H9 (cell line): ENCODE measurements around the gene SPDYC. TPM values are rescaled to one million over a fixed set of nuclear protein-coding genes. Genes with fewer than 3 reads are reported as not detected.
A peak's percentile ranks its signal among the peaks of the same experiment; 100 is the strongest.

Source experiments
- DNase-seq: peaks from one replicate; pipeline ENCODE4 v3.0.0-alpha.2; 2017
- H2AFZ ChIP-seq: one replicate; pipeline ENCODE4 v1.6.1; 2013; ENCODE audit warnings: mild to moderate bottlenecking, low read length, control low read depth, moderate library complexity
- H2AK5ac ChIP-seq: 2 replicates; pipeline ENCODE4 v1.6.1; 2013; ENCODE audit warnings: low read length, control low read depth, mixed read lengths; ENCODE audit not compliant: insufficient read length
- H2BK120ac ChIP-seq: one replicate; pipeline ENCODE4 v1.6.1; 2013; ENCODE audit warnings: low read depth, mild to moderate bottlenecking, low read length, control low read depth, inconsistent platforms; ENCODE audit not compliant: poor library complexity, severe bottlenecking
- H2BK12ac ChIP-seq: 2 replicates; pipeline ENCODE4 v1.6.1; 2013; ENCODE audit warnings: low read length, control low read depth, mixed read lengths, low read depth; ENCODE audit not compliant: insufficient read length
- H2BK15ac ChIP-seq: 2 replicates; pipeline ENCODE4 v1.6.1; 2013; ENCODE audit warnings: low read depth, low read length, control low read depth
- H2BK20ac ChIP-seq: one replicate; pipeline ENCODE4 v1.6.1; 2013; ENCODE audit warnings: low read depth, mild to moderate bottlenecking, low read length, control low read depth, inconsistent platforms; ENCODE audit not compliant: poor library complexity, severe bottlenecking
- H2BK5ac ChIP-seq: 2 replicates; pipeline ENCODE4 v1.6.1; 2013; ENCODE audit warnings: low read length, control low read depth, mixed read lengths; ENCODE audit not compliant: insufficient read length
- H3K14ac ChIP-seq: 2 replicates; pipeline ENCODE4 v1.6.1; 2013; ENCODE audit warnings: low read length, control low read depth; ENCODE audit not compliant: insufficient read depth
- H3K18ac ChIP-seq: 2 replicates; pipeline ENCODE4 v1.6.1; 2013; ENCODE audit warnings: low read depth, mild to moderate bottlenecking, mixed read lengths, low read length, control low read depth; ENCODE audit not compliant: insufficient read length
- H3K23ac ChIP-seq: 2 replicates; pipeline ENCODE4 v1.6.1; 2013; ENCODE audit warnings: low read length, control low read depth, mixed read lengths, low read depth; ENCODE audit not compliant: insufficient read length
- H3K23me2 ChIP-seq: 2 replicates; pipeline ENCODE4 v1.6.1; 2013; ENCODE audit warnings: low read depth, mild to moderate bottlenecking, mixed read lengths, low read length, control low read depth; ENCODE audit not compliant: insufficient read length, poor library complexity, severe bottlenecking
- H3K27ac ChIP-seq: 2 replicates; pipeline ENCODE4 v1.5.1; 2013; ENCODE audit warnings: low read length, control low read depth, mixed read lengths, low read depth; ENCODE audit not compliant: insufficient read length
- H3K27me3 ChIP-seq: 2 replicates; pipeline ENCODE4 v1.6.1; 2013; ENCODE audit warnings: low read length, control low read depth, inconsistent platforms; ENCODE audit not compliant: insufficient read depth
- H3K4ac ChIP-seq: 2 replicates; pipeline ENCODE4 v1.6.1; 2013; ENCODE audit warnings: low read depth, mild to moderate bottlenecking, control low read depth, inconsistent platforms, low read length, moderate library complexity
- H3K4me1 ChIP-seq: 2 replicates; pipeline ENCODE4 v1.6.1; 2013; ENCODE audit warnings: low read length, control low read depth, inconsistent platforms; ENCODE audit not compliant: insufficient read depth
- H3K4me2 ChIP-seq: 2 replicates; pipeline ENCODE4 v1.6.1; 2013; ENCODE audit warnings: low read length, control low read depth, mixed read lengths; ENCODE audit not compliant: insufficient read length, insufficient read depth
- H3K56ac ChIP-seq: 2 replicates; pipeline ENCODE4 v1.6.1; 2013; ENCODE audit warnings: low read depth, mild to moderate bottlenecking, mixed read lengths, low read length, control low read depth; ENCODE audit not compliant: insufficient read length
- H3K79me1 ChIP-seq: 2 replicates; pipeline ENCODE4 v1.6.1; 2013; ENCODE audit warnings: low read depth, mild to moderate bottlenecking, moderate library complexity, low read length, control low read depth, inconsistent platforms; ENCODE audit not compliant: insufficient read depth, poor library complexity, severe bottlenecking
- H3K79me2 ChIP-seq: 2 replicates; pipeline ENCODE4 v1.6.1; 2013; ENCODE audit warnings: low read length, control low read depth, inconsistent platforms; ENCODE audit not compliant: insufficient read depth
- H3K9ac ChIP-seq: 2 replicates; pipeline ENCODE4 v1.6.1; 2013; ENCODE audit warnings: low read length, control low read depth, mixed read lengths; ENCODE audit not compliant: insufficient read length; ENCODE audit errors: extremely low read depth
- H3K9me3 ChIP-seq: one replicate; pipeline ENCODE4 v1.6.1; 2013; ENCODE audit warnings: low read depth, low read length, inconsistent platforms; ENCODE audit not compliant: control insufficient read depth
- H3T11ph ChIP-seq: one replicate; pipeline ENCODE4 v1.6.1; 2013; ENCODE audit warnings: mild to moderate bottlenecking, low read length, control low read depth, inconsistent platforms
- H4K20me1 ChIP-seq: one replicate; pipeline ENCODE4 v1.6.1; 2013; ENCODE audit not compliant: control insufficient read depth, insufficient read length, insufficient read depth
- H4K5ac ChIP-seq: 2 replicates; pipeline ENCODE4 v1.6.1; 2013; ENCODE audit warnings: low read depth, mild to moderate bottlenecking, mixed read lengths, low read length, control low read depth; ENCODE audit not compliant: insufficient read length
- H4K8ac ChIP-seq: replicated peaks from 2 replicates; pipeline ENCODE4 v1.6.1; 2013; ENCODE audit warnings: low read length, control low read depth, mixed read lengths, low read depth; ENCODE audit not compliant: insufficient read length
- H4K91ac ChIP-seq: 2 replicates; pipeline ENCODE4 v1.6.1; 2013; ENCODE audit warnings: low read depth, mild to moderate bottlenecking, moderate library complexity, mixed read lengths, low read length, control low read depth; ENCODE audit not compliant: insufficient read length
- H3K27ac Mint-ChIP-seq, 3 experiments: 2 replicates in 2 of 3; 3 replicates in 1 of 3; pipeline ENCODE4 v1.8.0; 2020 to 2021; ENCODE audit warnings: mixed read lengths in 3 of 3, mild to moderate bottlenecking in 1 of 3, moderate library complexity in 1 of 3
- H3K27me3 Mint-ChIP-seq: 2 replicates; pipeline ENCODE4 v1.8.0; 2021; ENCODE audit warnings: low read depth, mild to moderate bottlenecking, moderate library complexity, mixed read lengths
- H3K36me3 Mint-ChIP-seq, 3 experiments: 2 replicates in 2 of 3; 3 replicates in 1 of 3; pipeline ENCODE4 v1.8.0; 2020 to 2021; ENCODE audit warnings: low read depth in 3 of 3, mixed read lengths in 3 of 3; ENCODE audit not compliant: insufficient read depth in 1 of 3
- H3K4me1 Mint-ChIP-seq, 2 experiments: 2 replicates each; pipeline ENCODE4 v1.8.0; 2020; ENCODE audit warnings: mixed read lengths in 2 of 2
- H3K4me3 Mint-ChIP-seq, 2 experiments: 2 replicates in 1 of 2; 3 replicates in 1 of 2; pipeline ENCODE4 v1.8.0; 2020 to 2021; ENCODE audit warnings: mild to moderate bottlenecking in 2 of 2, mixed read lengths in 2 of 2, moderate library complexity in 1 of 2
- H3K9me3 Mint-ChIP-seq, 2 experiments: 2 replicates in 1 of 2; 3 replicates in 1 of 2; pipeline ENCODE4 v1.8.0; 2020; ENCODE audit warnings: mild to moderate bottlenecking in 2 of 2, mixed read lengths in 2 of 2, moderate library complexity in 1 of 2
- WGBS: extraction: QIAGEN DNeasy Blood & Tissue Kit; methylation state at CpG from one replicate; pipeline ENCODE4 v1.1.7; 2013; ENCODE audit warnings: missing lambda C conversion rate, low lambda C conversion rate, mixed read lengths; ENCODE audit not compliant: insufficient read length; ENCODE audit errors: extremely low coverage; 5-methylcytosine and 5-hydroxymethylcytosine counted together
- long read RNA-seq: library from polyadenylated mRNA; unstranded; transcript quantifications from one replicate; pipeline ENCODE4 v2.0.0, GENCODE V29; 2020
- total RNA-seq: library from RNA; stranded (reverse); gene quantifications from 2 replicates; pipeline ENCODE4 v1.2.1, GENCODE V29; 2021
- TF ChIP-seq, protein P1 (sequence below): fragments of 200-600 bp; sonication (generic); conservative IDR thresholded peaks from 3 replicates; pipeline ENCODE4 v1.8.0; 2021; ENCODE audit warnings: antibody characterized with exemption, mild to moderate bottlenecking

SPDYC gene, protein sequence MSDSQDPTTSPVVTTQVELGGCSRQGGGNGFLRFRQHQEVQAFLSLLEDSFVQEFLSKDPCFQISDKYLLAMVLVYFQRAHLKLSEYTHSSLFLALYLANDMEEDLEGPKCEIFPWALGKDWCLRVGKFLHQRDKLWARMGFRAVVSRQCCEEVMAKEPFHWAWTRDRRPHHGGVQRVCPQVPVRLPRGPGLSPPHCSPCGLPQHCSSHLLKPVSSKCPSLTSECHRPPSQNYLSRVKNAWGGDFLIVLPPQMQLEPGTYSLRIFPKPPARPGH
- 0.44 and 0.61 TPM in 2 replicates for total RNA-seq
- long read RNA-seq, partial matches to known transcripts: 0 of 1 reads
- long read RNA-seq, other reads (novel, unspliced or antisense): 0 of 1 reads

DNA sequence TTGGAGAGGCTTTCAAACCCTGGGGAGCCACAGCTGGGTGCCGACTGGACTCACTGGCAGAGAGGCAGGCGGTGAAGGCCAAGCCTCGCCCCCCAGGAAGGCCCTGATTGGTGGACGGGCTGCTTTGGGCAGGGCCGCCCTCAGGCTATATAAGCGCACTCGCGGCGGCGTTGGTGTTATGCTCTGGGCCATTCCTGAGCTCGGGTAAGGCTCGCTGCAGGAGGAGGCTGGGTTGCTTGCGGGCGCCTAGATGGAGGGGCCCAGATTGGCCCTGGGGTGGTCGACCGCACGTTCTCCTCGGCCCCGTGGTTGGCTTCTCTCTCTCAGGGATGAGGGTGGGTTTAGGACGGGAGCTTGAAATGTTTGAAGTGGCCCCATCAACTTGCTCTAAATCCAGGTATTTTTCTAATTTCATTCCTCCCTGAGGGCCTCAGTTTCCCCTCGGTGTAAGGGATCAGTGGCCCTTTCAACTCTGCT lies at the start of gene SPDYC:
Gene SPDYC (plus strand): TSS at position 176 of the 477 bp plus-strand sequence. CDS start 1,125 bp downstream, outside the sequence.
- Histone ChIP-seq H3K18ac (peak within 1 kb of the TSS; percentile 42), H2AK5ac (no peak within 1 kb of the TSS), H2BK120ac (no peak within 1 kb of the TSS), H4K91ac (no peak within 1 kb of the TSS), H3K9ac (no peak within 1 kb of the TSS), H3K79me2 (no peaks in the 10 kb centered on the region), H3K4ac (no peak within 1 kb of the TSS), H3K79me1 (no peaks in the 10 kb centered on the region), H2BK20ac (no peak within 1 kb of the TSS), H3K4me1 (no peaks in the 10 kb centered on the region; the same call in 1 of the 2 replicates), H3K23me2 (no peaks in the 10 kb centered on the region), H3K56ac (no peak within 1 kb of the TSS), H3K23ac (no peak within 1 kb of the TSS), H2BK15ac (peak within 1 kb of the TSS; percentile 86; the same call in 1 of the 2 replicates), H2AFZ (no peak within 1 kb of the TSS), H3T11ph (no peak within 1 kb of the TSS), H4K5ac (no peak within 1 kb of the TSS), H3K27ac (no peak within 1 kb of the TSS), H2BK5ac (no peak within 1 kb of the TSS), H2BK12ac (no peak within 1 kb of the TSS), H3K14ac (no peak within 1 kb of the TSS), H4K20me1 (no peaks in the 10 kb centered on the region), H4K8ac (peak within 1 kb of the TSS; percentile 71), H3K4me2 (no peak within 1 kb of the TSS), H3K9me3 (no peaks in the 10 kb centered on the region), H3K27me3 (no peaks in the 10 kb centered on the region)
- Mint-ChIP-seq H3K4me3 (peak within 1 kb of the TSS in 1 of 2 experiments; percentile 35; a peak in 1 of 5 replicates), H3K9me3 (no peaks in the 10 kb centered on the region), H3K4me1 (peaks cover 11 to 19% of the 10 kb centered on the region in 2 experiments), H3K36me3 (no peaks in the 10 kb centered on the region; a peak in 1 of 7 replicates), H3K27me3 (no peaks in the 10 kb centered on the region; the same call in 1 of the 2 replicates), H3K27ac (peak within 1 kb of the TSS in 2 of 3 experiments; percentile 43 to 83; a peak in 4 of 7 replicates)
- no CpG with 5 or more reads among the region's 21 CpGs for WGBS
- DNase-seq: peak; percentile 87
- TF ChIP-seq, protein P1, sequence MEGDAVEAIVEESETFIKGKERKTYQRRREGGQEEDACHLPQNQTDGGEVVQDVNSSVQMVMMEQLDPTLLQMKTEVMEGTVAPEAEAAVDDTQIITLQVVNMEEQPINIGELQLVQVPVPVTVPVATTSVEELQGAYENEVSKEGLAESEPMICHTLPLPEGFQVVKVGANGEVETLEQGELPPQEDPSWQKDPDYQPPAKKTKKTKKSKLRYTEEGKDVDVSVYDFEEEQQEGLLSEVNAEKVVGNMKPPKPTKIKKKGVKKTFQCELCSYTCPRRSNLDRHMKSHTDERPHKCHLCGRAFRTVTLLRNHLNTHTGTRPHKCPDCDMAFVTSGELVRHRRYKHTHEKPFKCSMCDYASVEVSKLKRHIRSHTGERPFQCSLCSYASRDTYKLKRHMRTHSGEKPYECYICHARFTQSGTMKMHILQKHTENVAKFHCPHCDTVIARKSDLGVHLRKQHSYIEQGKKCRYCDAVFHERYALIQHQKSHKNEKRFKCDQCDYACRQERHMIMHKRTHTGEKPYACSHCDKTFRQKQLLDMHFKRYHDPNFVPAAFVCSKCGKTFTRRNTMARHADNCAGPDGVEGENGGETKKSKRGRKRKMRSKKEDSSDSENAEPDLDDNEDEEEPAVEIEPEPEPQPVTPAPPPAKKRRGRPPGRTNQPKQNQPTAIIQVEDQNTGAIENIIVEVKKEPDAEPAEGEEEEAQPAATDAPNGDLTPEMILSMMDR: no peak
